ENCODE results near the gene FBXL2. TPM values are rescaled to one million over a fixed set of nuclear protein-coding genes. Genes with fewer than 3 reads are reported as not detected.
"Not testable (repeated sequence)": the region's sequence is repeated elsewhere in the genome, so short reads cannot be mapped to it uniquely, and the experiment has no call there.

FBXL2 gene
- total RNA-seq, 2 experiments from 2014 or later: not detected

DNA sequence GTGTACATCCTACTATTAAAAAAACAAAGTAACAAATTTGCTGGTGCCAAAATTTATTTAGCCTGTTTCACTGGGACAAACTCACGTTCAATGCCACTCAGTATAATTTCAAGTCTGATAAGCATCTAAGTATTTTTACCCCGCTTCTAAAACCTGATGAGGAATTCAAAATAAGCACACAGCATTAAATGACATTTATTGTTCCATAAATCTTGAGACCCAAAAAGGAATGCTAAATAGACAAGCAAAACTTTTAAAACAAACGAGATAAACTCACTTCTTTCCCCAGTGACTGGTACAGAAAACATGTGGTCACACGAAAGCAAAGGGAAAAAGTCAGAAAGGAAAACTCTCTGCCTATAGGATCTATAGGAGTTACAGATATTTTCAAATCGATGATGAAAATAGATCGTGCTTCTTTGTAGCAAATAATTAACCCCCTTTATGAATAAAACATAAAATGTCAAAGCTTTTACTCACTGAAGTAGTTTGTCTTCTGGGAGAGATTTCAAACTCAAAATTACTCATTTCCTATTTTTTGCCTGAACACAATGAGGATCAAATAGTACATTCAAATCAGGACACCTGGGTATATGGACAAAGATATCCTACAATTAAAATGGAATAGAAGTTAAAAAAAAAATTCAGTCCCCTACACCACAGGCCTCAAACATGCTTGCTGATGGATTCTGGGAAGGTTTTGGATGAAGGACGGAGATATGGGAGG lies 111.3 kb downstream of the FBXL2 start:
- Mint-ChIP-seq H3K9me3 (no peaks in the 10 kb centered on the region), H3K4me3 (no peak overlapping the region), H3K27ac (no peak overlapping the region), H3K36me3 (peaks cover 39% of the 10 kb centered on the region), H3K4me1 (peaks cover 24% of the 10 kb centered on the region), H3K27me3 (no peaks in the 10 kb centered on the region)
- DNase-seq: no peak

GRCh38 chr3:33389908-33390307 lies 112.7 kb downstream of the FBXL2 start:
- H3K4me1 Mint-ChIP-seq: peaks cover 23% of the 10 kb centered on the region
- DNase-seq: no peak
- no peaks in the 10 kb centered on the region for H3K27me3 Mint-ChIP-seq
- H3K36me3 Mint-ChIP-seq: peaks cover 38% of the 10 kb centered on the region
- H3K4me3 Mint-ChIP-seq: no peak overlapping the region
- H3K27ac Mint-ChIP-seq: no peak overlapping the region
- H3K9me3 Mint-ChIP-seq: no peaks in the 10 kb centered on the region

- Mint-ChIP-seq H3K27ac (peak overlapping the region; percentile 42), H3K9me3 (no peaks in the 10 kb centered on the region), H3K27me3 (no peaks in the 10 kb centered on the region), H3K4me3 (no peak overlapping the region), H3K4me1 (peaks cover 10% of the 10 kb centered on the region), H3K36me3 (peaks cover 26% of the 10 kb centered on the region)
- no peak for DNase-seq
Observed at GRCh38 chr3:33391255-33391995, 114.2 kb downstream of the FBXL2 start.

GRCh38 chr3:33392144-33392543 lies 114.9 kb downstream of the FBXL2 start:
- Mint-ChIP-seq H3K4me1 (peaks cover 7% of the 10 kb centered on the region), H3K36me3 (peaks cover 26% of the 10 kb centered on the region)

DNA sequence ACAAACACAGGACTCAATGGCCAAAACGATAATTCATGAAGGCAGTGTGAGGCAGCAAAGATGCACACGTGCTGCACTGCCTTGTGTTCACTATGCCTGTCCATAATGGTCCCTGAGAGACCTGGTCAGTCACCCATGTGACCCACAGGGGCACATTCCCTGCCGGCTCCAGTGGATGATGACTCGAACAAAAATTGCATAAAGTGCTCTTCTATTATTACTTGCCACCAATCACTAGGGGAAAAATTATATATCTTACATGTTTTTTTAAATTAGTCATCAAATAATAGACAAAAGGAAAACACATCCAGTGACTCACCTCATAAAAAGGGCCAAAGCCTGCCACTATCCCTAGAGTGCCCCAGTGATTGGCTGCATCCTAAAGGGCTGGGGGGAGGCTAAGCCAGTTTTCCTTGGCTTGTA lies 115.5 kb downstream of the FBXL2 start:
- no peak overlapping the region for H3K27ac Mint-ChIP-seq
- peaks cover 7% of the 10 kb centered on the region for H3K4me1 Mint-ChIP-seq
- no peak overlapping the region for H3K4me3 Mint-ChIP-seq
- H3K9me3 Mint-ChIP-seq: no peaks in the 10 kb centered on the region
- no peaks in the 10 kb centered on the region for H3K27me3 Mint-ChIP-seq
- H3K36me3 Mint-ChIP-seq: peaks cover 26% of the 10 kb centered on the region
- DNase-seq: no peak

More at GRCh38 chr3:33392144-33392543, 114.9 kb downstream of the FBXL2 start:
- no peaks in the 10 kb centered on the region for H3K27me3 Mint-ChIP-seq
- DNase-seq: no peak
- H3K4me3 Mint-ChIP-seq: no peak overlapping the region
- no peaks in the 10 kb centered on the region for H3K9me3 Mint-ChIP-seq
- H3K27ac Mint-ChIP-seq: peak overlapping the region; percentile 42

DNA sequence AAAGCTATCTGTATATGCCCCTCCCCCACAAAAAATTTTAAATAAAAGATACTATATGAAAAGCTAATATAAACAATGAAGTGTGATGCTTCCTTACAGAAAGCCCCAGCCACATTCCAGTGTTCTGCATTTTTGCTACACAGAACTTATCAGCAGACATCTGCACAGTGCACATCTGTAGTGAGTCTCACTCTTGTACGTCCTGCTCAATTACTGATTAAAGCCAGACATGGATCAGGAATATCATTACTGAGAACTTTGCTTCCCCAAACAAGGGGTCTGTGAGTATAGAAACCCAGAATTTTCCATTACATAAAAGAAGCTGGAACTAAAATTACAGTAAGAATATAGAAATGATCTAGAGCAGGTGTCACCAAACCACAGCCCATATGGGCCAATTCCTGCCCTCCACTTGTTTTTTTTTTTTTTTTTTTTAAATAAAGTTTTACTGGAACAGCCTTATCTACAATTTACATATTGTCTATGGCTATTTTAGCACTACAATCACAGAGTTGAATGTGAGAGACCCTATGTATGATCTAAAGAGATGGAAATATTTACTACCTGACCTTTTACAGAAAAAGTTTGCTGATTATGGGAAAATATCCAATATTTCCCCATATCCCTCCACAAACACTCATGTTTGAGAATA lies 117.3 kb downstream of the FBXL2 start:
- DNase-seq: no peak
- Mint-ChIP-seq H3K27me3 (no peaks in the 10 kb centered on the region), H3K27ac (no peak overlapping the region)

GRCh38 chr3:33395900-33396299 lies 118.7 kb downstream of the FBXL2 start:
- no peak overlapping the region for H3K27ac Mint-ChIP-seq
- no peak for DNase-seq
- peaks cover 7% of the 10 kb centered on the region for H3K4me1 Mint-ChIP-seq
- no peak overlapping the region for H3K4me3 Mint-ChIP-seq
- peaks cover 27% of the 10 kb centered on the region for H3K36me3 Mint-ChIP-seq
- no peaks in the 10 kb centered on the region for H3K9me3 Mint-ChIP-seq
- no peaks in the 10 kb centered on the region for H3K27me3 Mint-ChIP-seq

More for the DNA sequence above, 117.3 kb downstream of the FBXL2 start:
- Mint-ChIP-seq H3K36me3 (peaks cover 23% of the 10 kb centered on the region), H3K4me3 (no peak overlapping the region), H3K4me1 (peaks cover 7% of the 10 kb centered on the region), H3K9me3 (no peaks in the 10 kb centered on the region)

DNA sequence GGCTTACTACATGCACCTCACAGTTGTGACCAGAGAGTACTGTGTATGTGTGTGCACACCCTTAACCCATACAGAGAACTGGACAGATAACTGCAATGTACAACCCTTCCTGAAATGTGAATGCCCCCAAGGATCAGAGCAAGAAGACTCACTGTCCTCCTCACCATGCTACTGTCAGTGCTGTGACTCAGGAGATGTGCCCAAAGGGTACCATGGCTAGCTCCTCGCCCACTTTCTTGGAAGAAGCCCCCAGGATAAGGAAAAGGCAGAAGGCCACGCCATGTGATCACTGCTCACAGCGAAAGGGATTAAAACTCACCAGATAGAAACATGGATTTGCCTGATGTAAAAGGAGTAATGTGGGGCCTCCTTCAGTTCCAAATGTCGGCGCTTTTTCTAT lies 121.2 kb downstream of the FBXL2 start:
- no peaks in the 10 kb centered on the region for H3K9me3 Mint-ChIP-seq
- no peak overlapping the region for H3K27ac Mint-ChIP-seq
- H3K36me3 Mint-ChIP-seq: peaks cover 23% of the 10 kb centered on the region
- no peaks in the 10 kb centered on the region for H3K4me1 Mint-ChIP-seq
- H3K4me3 Mint-ChIP-seq: no peak overlapping the region
- DNase-seq: no peak
- no peaks in the 10 kb centered on the region for H3K27me3 Mint-ChIP-seq

DNA sequence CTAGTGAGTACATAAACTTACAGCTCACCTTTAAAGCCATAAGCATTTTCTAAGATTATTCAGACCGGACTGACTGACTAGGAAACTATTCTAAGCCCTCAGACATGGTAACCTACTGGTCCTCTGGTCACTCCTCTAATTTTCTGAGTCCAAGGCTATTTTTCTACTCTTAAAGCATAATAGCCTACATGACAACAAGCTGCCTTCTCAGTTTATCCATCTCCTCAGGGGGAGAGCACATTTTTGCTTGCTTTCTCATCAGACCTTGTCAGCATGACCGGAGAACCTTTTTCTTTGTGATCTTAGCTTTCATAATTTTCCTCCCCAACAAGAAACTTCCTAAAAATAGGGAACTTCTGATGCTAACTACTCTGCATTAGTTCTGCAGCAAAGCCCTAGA lies 124.5 kb downstream of the FBXL2 start:
- Mint-ChIP-seq H3K27me3 (no peaks in the 10 kb centered on the region), H3K4me1 (no peaks in the 10 kb centered on the region), H3K4me3 (no peak overlapping the region), H3K27ac (no peak overlapping the region), H3K9me3 (no peaks in the 10 kb centered on the region), H3K36me3 (peaks cover 23% of the 10 kb centered on the region)
- DNase-seq: no peak

DNA sequence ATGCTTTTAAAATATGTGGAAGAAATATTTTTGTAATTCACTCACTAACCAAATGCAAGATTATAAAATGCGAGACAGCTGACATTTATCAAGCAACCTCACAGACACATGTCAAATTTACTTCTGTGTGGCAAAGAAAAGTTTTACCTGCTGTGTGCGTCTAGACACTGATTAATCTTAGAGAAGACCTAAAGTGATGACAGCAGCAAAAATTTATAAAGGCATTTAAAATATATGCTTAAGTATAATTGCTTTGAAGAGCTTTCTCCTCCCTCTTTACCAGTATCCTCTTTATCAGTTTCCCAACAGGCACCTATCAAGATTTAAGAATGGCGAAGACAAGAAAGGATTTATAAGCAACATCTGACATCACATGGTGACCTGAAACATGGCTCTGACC lies 125.7 kb downstream of the FBXL2 start:
- Mint-ChIP-seq H3K36me3 (peaks cover 21% of the 10 kb centered on the region), H3K27me3 (no peaks in the 10 kb centered on the region), H3K9me3 (no peaks in the 10 kb centered on the region), H3K4me1 (no peaks in the 10 kb centered on the region), H3K27ac (peak overlapping the region; percentile 22), H3K4me3 (no peak overlapping the region)
- DNase-seq: no peak

DNA sequence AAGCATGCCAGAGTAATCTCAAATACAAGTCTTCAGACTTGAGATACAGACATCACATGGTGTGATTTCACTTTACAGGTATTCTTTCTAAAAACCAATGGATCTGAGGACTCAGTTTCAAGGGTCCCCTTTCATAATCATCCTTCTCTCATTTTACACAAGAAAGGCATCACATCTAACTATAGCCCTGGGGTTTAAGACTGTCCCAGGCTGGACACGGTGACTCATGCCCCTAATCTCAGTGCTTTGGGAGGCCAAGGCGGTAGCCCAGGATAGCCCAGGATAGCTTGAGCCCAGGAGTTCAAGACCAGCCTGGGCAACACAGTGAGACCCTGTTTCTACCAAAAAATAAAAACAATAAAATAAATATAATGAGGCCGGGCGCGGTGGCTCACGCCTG lies 126.5 kb downstream of the FBXL2 start:
- DNase-seq: no peak
- Mint-ChIP-seq H3K4me1 (no peaks in the 10 kb centered on the region), H3K4me3 (no peak overlapping the region), H3K27ac (no peak overlapping the region), H3K27me3 (no peaks in the 10 kb centered on the region), H3K9me3 (no peaks in the 10 kb centered on the region), H3K36me3 (peaks cover 20% of the 10 kb centered on the region)

DNA sequence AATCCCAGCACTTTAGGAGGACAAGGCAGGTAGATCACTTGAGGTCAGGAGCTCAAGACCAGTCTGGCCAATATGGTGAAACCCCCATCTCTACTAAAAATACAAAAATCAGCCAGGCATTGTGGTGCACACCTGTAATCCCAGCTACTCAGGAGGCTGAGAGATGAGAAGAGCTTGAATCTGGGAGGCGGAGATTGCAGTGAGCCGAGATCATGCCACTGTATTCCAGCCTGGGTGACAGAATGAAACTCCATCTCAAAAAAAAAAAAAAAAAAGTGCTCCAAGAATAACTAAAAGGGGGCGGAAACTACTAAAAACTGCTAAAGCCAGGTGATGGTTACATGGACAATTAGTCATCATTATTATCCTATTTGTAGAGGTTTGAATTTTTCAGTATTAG lies 133.6 kb downstream of the FBXL2 start:
- peaks cover 26% of the 10 kb centered on the region for H3K36me3 Mint-ChIP-seq
- not testable (repeated sequence) for H3K4me1 Mint-ChIP-seq, H3K27me3 Mint-ChIP-seq, H3K27ac Mint-ChIP-seq, DNase-seq, H3K9me3 Mint-ChIP-seq, H3K4me3 Mint-ChIP-seq

GRCh38 chr3:33417066-33417673 lies 139.9 kb downstream of the FBXL2 start:
- Mint-ChIP-seq H3K36me3 (peaks cover 43% of the 10 kb centered on the region), H3K4me1 (peaks cover 14% of the 10 kb centered on the region), H3K27me3 (no peaks in the 10 kb centered on the region), H3K9me3 (no peaks in the 10 kb centered on the region), H3K27ac (no peak overlapping the region), H3K4me3 (no peak overlapping the region)
- no peak for DNase-seq

- H3K27me3 Mint-ChIP-seq: no peaks in the 10 kb centered on the region
- H3K27ac Mint-ChIP-seq: peak overlapping the region; percentile 38
- H3K9me3 Mint-ChIP-seq: no peaks in the 10 kb centered on the region
- no peak for DNase-seq
- H3K4me3 Mint-ChIP-seq: no peak overlapping the region
- peaks cover 14% of the 10 kb centered on the region for H3K4me1 Mint-ChIP-seq
- peaks cover 43% of the 10 kb centered on the region for H3K36me3 Mint-ChIP-seq
Observed at GRCh38 chr3:33419948-33420347, 142.7 kb downstream of the FBXL2 start.

DNA sequence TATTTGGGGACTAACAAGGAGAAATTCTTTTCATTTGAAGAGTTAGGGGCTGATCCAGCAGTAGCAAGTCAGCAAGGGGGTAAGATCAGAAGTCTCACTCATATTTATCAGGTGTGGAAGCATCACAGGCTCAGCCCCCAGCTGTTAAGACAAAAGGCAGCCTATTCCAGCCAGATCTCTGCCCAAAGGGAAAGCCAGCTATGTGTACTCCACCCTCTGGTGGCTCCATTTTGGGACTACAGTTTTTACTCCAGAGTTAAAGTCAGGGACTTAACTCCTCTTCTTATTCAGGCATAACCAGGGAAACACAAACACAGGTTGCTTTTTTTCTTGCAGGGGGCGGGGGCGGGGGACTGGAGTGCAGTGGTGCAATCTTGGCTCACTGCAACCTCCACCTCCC lies 143.7 kb downstream of the FBXL2 start:
- Mint-ChIP-seq H3K27ac (no peak overlapping the region), H3K9me3 (no peaks in the 10 kb centered on the region), H3K4me1 (peaks cover 14% of the 10 kb centered on the region), H3K27me3 (no peaks in the 10 kb centered on the region), H3K4me3 (no peak overlapping the region), H3K36me3 (peaks cover 45% of the 10 kb centered on the region)
- no peak for DNase-seq

Measured in activated naive CD8-positive, alpha-beta T cell treated with anti-CD3 and anti-CD28 coated beads for 36 hours (primary cell).